IMR-90 (cell line): ENCODE results near the gene DPH2.

Source experiments
- FOS ChIP-seq: fragments of 150-350 bp; IDR thresholded peaks from 2 replicates; pipeline ENCODE4 v1.6.1; 2016; ENCODE audit warnings: low read depth, low read length
- MAFK ChIP-seq: IDR thresholded peaks from 2 replicates; pipeline ENCODE4 v1.6.1; 2012; ENCODE audit warnings: low read depth, low read length, improper control_type of control experiment
- MXI1 ChIP-seq: IDR thresholded peaks from 2 replicates; pipeline ENCODE4 v1.6.1; 2012; ENCODE audit warnings: low read depth, mild to moderate bottlenecking, low read length, moderate library complexity, borderline replicate concordance
- RAD21 ChIP-seq: IDR thresholded peaks from 2 replicates; pipeline ENCODE4 v1.6.1; 2012; ENCODE audit warnings: low read length, improper control_type of control experiment
- RCOR1 ChIP-seq: IDR thresholded peaks from 2 replicates; pipeline ENCODE4 v1.6.1; 2012; ENCODE audit warnings: mild to moderate bottlenecking, low read length, improper control_type of control experiment; ENCODE audit not compliant: insufficient replicate concordance
- TF ChIP-seq, protein P1 (sequence below): conservative IDR thresholded peaks from 2 replicates; pipeline ENCODE4 v1.5.1; 2012; ENCODE audit warnings: mild to moderate bottlenecking, low read depth, low read length, improper control_type of control experiment
- TF ChIP-seq, protein P2 (sequence below): fragments of 150-350 bp; IDR thresholded peaks from 2 replicates; pipeline ENCODE4 v1.6.1; 2017; ENCODE audit warnings: mild to moderate bottlenecking, antibody characterized with exemption, low read length, low read depth

DNA sequence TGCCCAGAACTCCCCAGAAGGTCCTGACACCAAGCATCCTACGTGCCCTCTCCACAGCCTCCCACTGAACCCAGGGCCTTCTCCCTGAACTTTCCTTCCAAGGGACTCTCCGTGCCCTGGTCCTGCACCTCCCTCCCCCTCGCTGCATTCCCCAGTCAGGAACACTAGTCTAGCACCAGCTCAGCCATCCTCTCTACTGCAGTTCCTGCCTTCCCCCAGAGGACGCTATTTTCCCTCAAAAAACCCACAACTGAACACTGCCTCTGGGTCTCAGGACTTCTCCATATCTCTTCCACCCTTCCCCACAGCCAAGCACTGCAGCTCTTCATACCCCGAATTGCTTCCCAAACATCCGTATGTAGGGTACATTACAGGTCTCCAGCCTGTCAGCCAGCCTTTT, 48.8 kb upstream of the DPH2 start:
- TF ChIP-seq, protein P1, sequence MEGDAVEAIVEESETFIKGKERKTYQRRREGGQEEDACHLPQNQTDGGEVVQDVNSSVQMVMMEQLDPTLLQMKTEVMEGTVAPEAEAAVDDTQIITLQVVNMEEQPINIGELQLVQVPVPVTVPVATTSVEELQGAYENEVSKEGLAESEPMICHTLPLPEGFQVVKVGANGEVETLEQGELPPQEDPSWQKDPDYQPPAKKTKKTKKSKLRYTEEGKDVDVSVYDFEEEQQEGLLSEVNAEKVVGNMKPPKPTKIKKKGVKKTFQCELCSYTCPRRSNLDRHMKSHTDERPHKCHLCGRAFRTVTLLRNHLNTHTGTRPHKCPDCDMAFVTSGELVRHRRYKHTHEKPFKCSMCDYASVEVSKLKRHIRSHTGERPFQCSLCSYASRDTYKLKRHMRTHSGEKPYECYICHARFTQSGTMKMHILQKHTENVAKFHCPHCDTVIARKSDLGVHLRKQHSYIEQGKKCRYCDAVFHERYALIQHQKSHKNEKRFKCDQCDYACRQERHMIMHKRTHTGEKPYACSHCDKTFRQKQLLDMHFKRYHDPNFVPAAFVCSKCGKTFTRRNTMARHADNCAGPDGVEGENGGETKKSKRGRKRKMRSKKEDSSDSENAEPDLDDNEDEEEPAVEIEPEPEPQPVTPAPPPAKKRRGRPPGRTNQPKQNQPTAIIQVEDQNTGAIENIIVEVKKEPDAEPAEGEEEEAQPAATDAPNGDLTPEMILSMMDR: no peak
- TF ChIP-seq RAD21 (no peak), MAFK (no peak), MXI1 (no peak), FOS (no peak), RCOR1 (no peak)
- TF ChIP-seq, protein P2, sequence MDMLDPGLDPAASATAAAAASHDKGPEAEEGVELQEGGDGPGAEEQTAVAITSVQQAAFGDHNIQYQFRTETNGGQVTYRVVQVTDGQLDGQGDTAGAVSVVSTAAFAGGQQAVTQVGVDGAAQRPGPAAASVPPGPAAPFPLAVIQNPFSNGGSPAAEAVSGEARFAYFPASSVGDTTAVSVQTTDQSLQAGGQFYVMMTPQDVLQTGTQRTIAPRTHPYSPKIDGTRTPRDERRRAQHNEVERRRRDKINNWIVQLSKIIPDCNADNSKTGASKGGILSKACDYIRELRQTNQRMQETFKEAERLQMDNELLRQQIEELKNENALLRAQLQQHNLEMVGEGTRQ: no peak
